HepG2 (cell line): ENCODE results near the gene TNFAIP8L3. TPM values are rescaled to one million over a fixed set of nuclear protein-coding genes. Genes with fewer than 3 reads are reported as not detected.

Source experiments
- ATAC-seq: fragments of 200-7000 bp; cut with Tn5 transposase; 3 replicates; pipeline ENCODE4 v1.9.1; 2020; ENCODE audit warnings: mild to moderate bottlenecking, moderate library complexity
- BruUV-seq: library from RNA; stranded (reverse); fragments of 400-500 nt; replicated peaks from 2 replicates; lab custom pipeline; 2021; lab: Mats Ljungman, UMichigan
- CTCF ChIA-PET: fragments of 300-600 bp; formaldehyde crosslinking; extraction: SDS; loops from one replicate; lab custom pipeline; 2021; ENCODE audit warnings: low total read pairs, inconsistent platforms, low intra/inter-chr PET ratio; lab: Yijun Ruan, JAX
- POLR2A ChIA-PET: fragments of 350-600 bp; sonication (Branson Sonifier 250); formaldehyde crosslinking; loops from one replicate; lab custom pipeline; 2020; ENCODE audit warnings: antibody characterized with exemption, inconsistent platforms; lab: Yijun Ruan, JAX
- DNase-seq: peaks from one replicate; pipeline ENCODE4 v3.0.0-alpha.2; 2015; ENCODE audit warnings: low spot score
- FAIRE-seq: peaks from 3 replicates; lab custom pipeline; 2011; peaks lifted over from hg19 to GRCh38; lab: Jason Lieb, UNC
- H2AFZ ChIP-seq: one replicate; pipeline ENCODE4 v1.6.1; 2011; ENCODE audit warnings: low read length, inconsistent platforms
- H3K27ac ChIP-seq: fragments of 300-600 bp; 3 replicates; pipeline ENCODE4 v1.8.0; 2011; ENCODE audit warnings: mixed run types, mild to moderate bottlenecking, mixed read lengths, low read length, inconsistent platforms; ENCODE audit not compliant: insufficient read depth; ENCODE audit errors: extremely low read length
- H3K27me3 ChIP-seq, 2 experiments: fragments of 200-600 bp in 1 of 2; 2 replicates in 1 of 2; 3 replicates in 1 of 2; pipeline versions ENCODE4 v1.6.0 to v1.8.0; 2011; ENCODE audit warnings: low read length in 2 of 2, mild to moderate bottlenecking in 2 of 2, moderate library complexity in 2 of 2, inconsistent platforms in 1 of 2; ENCODE audit not compliant: insufficient read depth in 2 of 2, control insufficient read depth in 1 of 2
- H3K36me3 ChIP-seq, 2 experiments: fragments of 200-600 bp in 1 of 2; replicated peaks in 1 of 2; 2 replicates in 1 of 2; 3 replicates in 1 of 2; pipeline versions ENCODE4 v1.5.1 to v1.8.0; 2011; ENCODE audit warnings: low read length in 2 of 2, inconsistent platforms in 1 of 2; ENCODE audit not compliant: insufficient read depth in 2 of 2, control insufficient read depth in 1 of 2
- H3K4me1 ChIP-seq: 2 replicates; pipeline ENCODE4 v1.5.1; 2012; ENCODE audit warnings: low read length, inconsistent platforms; ENCODE audit not compliant: insufficient read depth
- H3K4me2 ChIP-seq: 2 replicates; pipeline ENCODE4 v1.6.0; 2011; ENCODE audit warnings: low read depth, low read length, inconsistent platforms
- H3K4me3 ChIP-seq, 3 experiments: fragments of 200-600 bp in 1 of 3; sonication (generic), shearing (Covaris generic) in 1 of 3; replicated peaks in 1 of 3; 2 replicates each; pipeline ENCODE4 v1.5.1; 2011 to 2016; ENCODE audit warnings: low read length in 3 of 3, inconsistent platforms in 2 of 3, low read depth in 2 of 3, mild to moderate bottlenecking in 2 of 3, control low read depth in 1 of 3, mixed read lengths in 1 of 3; ENCODE audit not compliant: insufficient read depth in 1 of 3
- H3K79me2 ChIP-seq: one replicate; pipeline ENCODE4 v1.6.1; 2011; ENCODE audit warnings: low read length, inconsistent platforms; ENCODE audit not compliant: insufficient read depth
- H3K9ac ChIP-seq: 2 replicates; pipeline ENCODE4 v1.6.0; 2011; ENCODE audit warnings: mild to moderate bottlenecking, low read depth, low read length, inconsistent platforms; ENCODE audit not compliant: insufficient read depth
- H3K9me3 ChIP-seq: 2 replicates; pipeline ENCODE4 v1.5.1; 2012; ENCODE audit warnings: mild to moderate bottlenecking, low read length
- H4K20me1 ChIP-seq: 2 replicates; pipeline ENCODE4 v1.6.0; 2011; ENCODE audit warnings: inconsistent platforms, mild to moderate bottlenecking, low read length, moderate library complexity; ENCODE audit not compliant: insufficient read depth
- HDAC6 ChIP-seq: fragments of 200-600 bp; sonication (generic); IDR thresholded peaks from 2 replicates; pipeline ENCODE4 v1.7.0; 2017; ENCODE audit warnings: mild to moderate bottlenecking, antibody characterized with exemption, low read length, low read depth
- MYC ChIP-seq: sonication (generic); formaldehyde crosslinking; IDR thresholded peaks from 2 replicates; pipeline ENCODE4 v1.9.0; 2021; ENCODE audit warnings: missing genetic modification reagents, borderline replicate concordance
- PRDM10 ChIP-seq: sonication (generic); formaldehyde crosslinking; IDR thresholded peaks from 2 replicates; pipeline ENCODE4 v1.4.0; 2020; ENCODE audit warnings: low read depth, missing genetic modification reagents
- ZBTB3 ChIP-seq: sonication (generic); formaldehyde crosslinking; IDR thresholded peaks from 2 replicates; pipeline ENCODE4 v1.4.0; 2020; ENCODE audit warnings: low read depth, mild to moderate bottlenecking, moderate library complexity, missing genetic modification reagents, borderline replicate concordance
- ZNF780A ChIP-seq: sonication (generic); formaldehyde crosslinking; IDR thresholded peaks from 2 replicates; pipeline ENCODE4 v1.8.0; 2022; ENCODE audit warnings: mild to moderate bottlenecking, missing genetic modification reagents, moderate library complexity
- WGBS: methylation state at CpG from one replicate; pipeline ENCODE4 v1.1.6; 2017; ENCODE audit warnings: low lambda C conversion rate; 5-methylcytosine and 5-hydroxymethylcytosine counted together
- in situ Hi-C: cut with HindIII; loops from 2 replicates; pipeline ENCODE4 v1.10.0; 2017; ENCODE audit warnings: low pct_unique_long_range_greater_than_20kb; ENCODE audit not compliant: extremely low pct_ligation_motif_present
- intact Hi-C: fragments of 100-400 bp; cut with micrococcal nuclease; formaldehyde crosslinking; loops from one replicate; pipeline ENCODE4 v1.10.0; 2022; ENCODE audit not compliant: unreplicated experiment
- polyA plus RNA-seq, 8 experiments: library from polyadenylated mRNA; depleted of rRNA in 3 of 8; stranded (reverse) in 7 of 8; unstranded in 1 of 8; fragments of >200 nt; fragmentation: Illumina TruSeq in 4 of 8; extraction: Trizol in 4 of 8; gene quantifications; 2 replicates each; pipeline versions ENCODE4 v1.2.1 to v1.2.3, GENCODE V29; 2011 to 2016; ENCODE audit warnings: low read depth in 4 of 8, missing spikeins in 1 of 8, mixed read lengths in 1 of 8; ENCODE audit not compliant: insufficient read depth in 1 of 8
- total RNA-seq, 5 experiments: library from RNA; depleted of rRNA; stranded (reverse); fragments of >200 nt; fragmentation: Illumina TruSeq; extraction: Trizol; gene quantifications; 2 replicates each; pipeline ENCODE4 v1.2.3, GENCODE V29; 2016; ENCODE audit warnings: low read depth in 1 of 5
- TF ChIP-seq, protein P1 (sequence below): sonication (generic); formaldehyde crosslinking; conservative IDR thresholded peaks from 2 replicates; pipeline ENCODE4 v1.8.1; 2023; ENCODE audit warnings: missing genetic modification reagents
- TF ChIP-seq, protein P2 (sequence below): IDR thresholded peaks from 2 replicates; pipeline ENCODE4 v1.6.1; 2016; ENCODE audit warnings: low read depth, control low read depth

Gene TNFAIP8L3
- total and polyA plus RNA-seq, 2 of the 13 experiments (the other 11 are each of a cell fraction or from before 2014, with no cell fraction given) = 0.15 to 4.0 TPM

GRCh38 chr15:51100785-51101489 is 6.2 kb upstream of the TNFAIP8L3 start:
- H3K27me3 ChIP-seq = no peaks in the 10 kb centered on the region
- CTCF ChIA-PET = no interaction called here

More at GRCh38 chr15:51100785-51101489, 6.2 kb upstream of the TNFAIP8L3 start:
- Histone ChIP-seq H3K4me2 (no peak overlapping the region), H3K36me3 (no peaks in the 10 kb centered on the region), H3K27ac (no peak overlapping the region), H2AFZ (no peak overlapping the region), H3K9me3 (no peaks in the 10 kb centered on the region), H3K4me3 (no peak overlapping the region), H4K20me1 (no peaks in the 10 kb centered on the region; the same call in 1 of the 2 replicates), H3K4me1 (peaks cover 17% of the 10 kb centered on the region), H3K9ac (no peak overlapping the region), H3K79me2 (peaks cover 3% of the 10 kb centered on the region)
- TF ChIP-seq PRDM10 (CRISPR knock-in tag) (no peak), MYC (no peak), ZBTB3 (CRISPR knock-in tag) (no peak), HDAC6 (no peak), ZNF780A (CRISPR knock-in tag) (no peak)
- TF ChIP-seq, protein P1, sequence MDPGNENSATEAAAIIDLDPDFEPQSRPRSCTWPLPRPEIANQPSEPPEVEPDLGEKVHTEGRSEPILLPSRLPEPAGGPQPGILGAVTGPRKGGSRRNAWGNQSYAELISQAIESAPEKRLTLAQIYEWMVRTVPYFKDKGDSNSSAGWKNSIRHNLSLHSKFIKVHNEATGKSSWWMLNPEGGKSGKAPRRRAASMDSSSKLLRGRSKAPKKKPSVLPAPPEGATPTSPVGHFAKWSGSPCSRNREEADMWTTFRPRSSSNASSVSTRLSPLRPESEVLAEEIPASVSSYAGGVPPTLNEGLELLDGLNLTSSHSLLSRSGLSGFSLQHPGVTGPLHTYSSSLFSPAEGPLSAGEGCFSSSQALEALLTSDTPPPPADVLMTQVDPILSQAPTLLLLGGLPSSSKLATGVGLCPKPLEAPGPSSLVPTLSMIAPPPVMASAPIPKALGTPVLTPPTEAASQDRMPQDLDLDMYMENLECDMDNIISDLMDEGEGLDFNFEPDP (CRISPR knock-in tag) = no peak
- TF ChIP-seq, protein P2, sequence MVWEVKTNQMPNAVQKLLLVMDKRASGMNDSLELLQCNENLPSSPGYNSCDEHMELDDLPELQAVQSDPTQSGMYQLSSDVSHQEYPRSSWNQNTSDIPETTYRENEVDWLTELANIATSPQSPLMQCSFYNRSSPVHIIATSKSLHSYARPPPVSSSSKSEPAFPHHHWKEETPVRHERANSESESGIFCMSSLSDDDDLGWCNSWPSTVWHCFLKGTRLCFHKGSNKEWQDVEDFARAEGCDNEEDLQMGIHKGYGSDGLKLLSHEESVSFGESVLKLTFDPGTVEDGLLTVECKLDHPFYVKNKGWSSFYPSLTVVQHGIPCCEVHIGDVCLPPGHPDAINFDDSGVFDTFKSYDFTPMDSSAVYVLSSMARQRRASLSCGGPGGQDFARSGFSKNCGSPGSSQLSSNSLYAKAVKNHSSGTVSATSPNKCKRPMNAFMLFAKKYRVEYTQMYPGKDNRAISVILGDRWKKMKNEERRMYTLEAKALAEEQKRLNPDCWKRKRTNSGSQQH (CRISPR knock-in tag) = no peak
- in situ Hi-C loops = no loop called here
- POLR2A ChIA-PET = no interaction called here
- 93% methylated on average over 9 of the region's 9 CpGs for WGBS
- ATAC-seq (no peak), FAIRE-seq (no peak), DNase-seq (no peak)
- intact Hi-C loops = no loop called here
- BruUV-seq = no TSS peak
